H1 (cell line): ENCODE data around the gene PPARD. TPM values are rescaled to one million over a fixed set of nuclear protein-coding genes. Genes with fewer than 3 reads are reported as not detected.

Experiments
- HDAC6 ChIP-seq: IDR thresholded peaks from one replicate; pipeline ENCODE4 v1.7.1; 2012; ENCODE audit warnings: low read depth, mild to moderate bottlenecking, inconsistent platforms, low read length, moderate library complexity
- KDM5A ChIP-seq: fragments of 200-600 bp; IDR thresholded peaks from 2 replicates; pipeline ENCODE4 v1.7.1; 2012; ENCODE audit warnings: mild to moderate bottlenecking, low read length, inconsistent platforms, mixed read lengths
- MAFK ChIP-seq: IDR thresholded peaks from 2 replicates; pipeline ENCODE4 v1.6.1; 2012; ENCODE audit warnings: low read depth, mild to moderate bottlenecking, improper control_type of control experiment, low read length
- SRF ChIP-seq: IDR thresholded peaks from 2 replicates; pipeline ENCODE4 v1.6.1; 2011; ENCODE audit warnings: mild to moderate bottlenecking, low read depth, low read length, moderate library complexity
- polyA plus RNA-seq, 7 experiments: library from polyadenylated mRNA; depleted of rRNA in 3 of 7; stranded (reverse) in 5 of 7; unstranded in 2 of 7; fragments of >200 nt in 5 of 7; fragments of 200-250 nt in 2 of 7; gene quantifications; 1 replicate in 5 of 7; 2 replicates in 1 of 7; 4 replicates in 1 of 7; pipeline versions ENCODE4 v1.2.1 to v1.2.3, GENCODE V29; 2011 to 2013; ENCODE audit warnings: missing spikeins in 2 of 7, mixed read lengths in 2 of 7
- total RNA-seq: library from RNA; stranded (reverse); fragmentation: NEBNext Ultra II Directional; extraction: Animal tissue kit (Norgen Biotek cat#: 25700); gene quantifications from 2 replicates; pipeline ENCODE4 v1.2.1, GENCODE V29; 2021
- TF ChIP-seq, protein P1 (sequence below), 3 experiments: IDR thresholded peaks; 1 replicate in 2 of 3; 2 replicates in 1 of 3; pipeline versions ENCODE4 v1.5.1 to v1.6.1; 2011; ENCODE audit warnings: low read length in 3 of 3, mild to moderate bottlenecking in 3 of 3, inconsistent platforms in 2 of 3, low read depth in 1 of 3, moderate library complexity in 1 of 3; ENCODE audit not compliant: insufficient read depth in 1 of 3; ENCODE audit errors: control extremely low read depth in 1 of 3

Gene PPARD
- total and polyA plus RNA-seq, 2 of the 8 experiments (the other 6 are each of a cell fraction or from before 2014, with no cell fraction given): 14.6 to 14.9 TPM

DNA sequence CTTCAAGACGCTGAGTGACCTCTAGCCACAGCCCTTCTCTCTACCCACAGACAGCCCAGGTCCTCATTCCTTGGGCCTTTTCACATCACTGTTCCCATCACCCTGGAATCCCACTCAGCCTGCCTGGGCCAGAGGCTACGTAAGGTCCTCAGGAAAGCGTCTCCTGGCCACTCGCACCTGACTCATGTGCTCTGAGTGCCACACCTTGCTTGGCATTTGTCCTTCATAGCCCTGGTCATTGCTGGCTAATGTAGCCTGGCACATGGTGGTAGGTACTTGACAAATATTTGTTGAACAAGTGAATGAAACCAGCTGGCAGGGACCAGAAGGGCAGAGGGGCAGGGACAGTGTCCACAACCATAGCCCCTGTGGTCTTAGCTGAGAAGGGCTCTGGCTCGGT is 59.2 kb downstream of the PPARD start (continued):
- TF ChIP-seq, protein P1, sequence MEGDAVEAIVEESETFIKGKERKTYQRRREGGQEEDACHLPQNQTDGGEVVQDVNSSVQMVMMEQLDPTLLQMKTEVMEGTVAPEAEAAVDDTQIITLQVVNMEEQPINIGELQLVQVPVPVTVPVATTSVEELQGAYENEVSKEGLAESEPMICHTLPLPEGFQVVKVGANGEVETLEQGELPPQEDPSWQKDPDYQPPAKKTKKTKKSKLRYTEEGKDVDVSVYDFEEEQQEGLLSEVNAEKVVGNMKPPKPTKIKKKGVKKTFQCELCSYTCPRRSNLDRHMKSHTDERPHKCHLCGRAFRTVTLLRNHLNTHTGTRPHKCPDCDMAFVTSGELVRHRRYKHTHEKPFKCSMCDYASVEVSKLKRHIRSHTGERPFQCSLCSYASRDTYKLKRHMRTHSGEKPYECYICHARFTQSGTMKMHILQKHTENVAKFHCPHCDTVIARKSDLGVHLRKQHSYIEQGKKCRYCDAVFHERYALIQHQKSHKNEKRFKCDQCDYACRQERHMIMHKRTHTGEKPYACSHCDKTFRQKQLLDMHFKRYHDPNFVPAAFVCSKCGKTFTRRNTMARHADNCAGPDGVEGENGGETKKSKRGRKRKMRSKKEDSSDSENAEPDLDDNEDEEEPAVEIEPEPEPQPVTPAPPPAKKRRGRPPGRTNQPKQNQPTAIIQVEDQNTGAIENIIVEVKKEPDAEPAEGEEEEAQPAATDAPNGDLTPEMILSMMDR (IDR thresholded peaks at IDR 0.05; ENCODE audit: control extremely low read depth in 1 of 3, insufficient read depth in 1 of 3, low read depth in 1 of 3, low read length in 3 of 3): no peak
- TF ChIP-seq HDAC6 (no peak), SRF (no peak), KDM5A (no peak), MAFK (no peak)
